ENCODE data around the gene RAP1GAP. TPM values are rescaled to one million over a fixed set of nuclear protein-coding genes. Genes with fewer than 3 reads are reported as not detected.

The RAP1GAP gene
- polyA plus RNA-seq, 3 donors, result 0.04 TPM; not detected in 2

DNA sequence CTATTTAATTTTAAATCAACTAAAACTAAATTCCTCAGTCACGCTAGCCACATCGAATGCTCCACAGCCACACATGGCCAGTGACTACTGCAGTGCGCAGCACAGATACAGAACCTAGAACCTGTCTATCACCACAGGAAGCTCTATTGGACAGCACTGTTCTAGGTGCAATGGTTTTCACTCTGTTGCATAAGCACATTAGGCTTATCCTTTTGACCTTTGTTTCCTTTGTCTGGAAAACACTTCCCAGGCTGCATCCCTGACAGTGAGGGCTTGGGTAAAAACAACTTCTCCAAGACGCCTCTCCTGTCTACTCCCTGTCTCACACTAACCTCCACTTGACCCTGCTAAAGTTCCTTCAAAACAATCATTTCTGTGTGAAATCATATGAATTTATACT lies 33.6 kb upstream of the RAP1GAP start:
- Mint-ChIP-seq H3K4me1 (peaks cover 15% of the 10 kb centered on the region), H3K27ac (peak overlapping the region in 2 of 7 donors; percentile 30 to 66)

GRCh38 chr1:21701401-21701800 lies 32.2 kb upstream of the RAP1GAP start:
- Mint-ChIP-seq H3K27me3 (ENCODE audit: low read depth in 3 of 3) (no peaks in the 10 kb centered on the region), H3K9me3 (no peaks in the 10 kb centered on the region), H3K27ac (peak overlapping the region in 2 of 7 donors; percentile 39 to 66), H3K36me3 (peaks cover 75 to 93% of the 10 kb centered on the region in 2 donors), H3K4me3 (no peak overlapping the region), H3K4me1 (peaks cover 8% of the 10 kb centered on the region)
- peaks cover 3 to 4% of the 10 kb centered on the region in 2 donors for H3K4me1 ChIP-seq (ENCODE audit: control insufficient read depth in 1 of 2, insufficient read depth in 2 of 2, low read length in 2 of 2)
- peaks cover 14% of the 10 kb centered on the region for H4K20me1 ChIP-seq (ENCODE audit: insufficient read depth, low read length)
- intact Hi-C loops (cut with micrococcal nuclease), result loop anchor here in 1 of 2 donors (10.0 kb wide), 1 partner anchor 263 kb away; no protein-coding TSS in a partner anchor
- H3K27ac ChIP-seq (ENCODE audit: low read depth in 1 of 2, low read length in 2 of 2), result no peak overlapping the region
- DNase-seq, result no peak
- peaks cover 15% of the 10 kb centered on the region for H3K79me2 ChIP-seq (ENCODE audit: insufficient read depth, low read length)
- WGBS (ENCODE audit: insufficient coverage), result no CpG with 5 or more reads among the region's 6 CpGs
- no peak overlapping the region for H2AFZ ChIP-seq (ENCODE audit: insufficient read depth, low read depth, low read length, poor library complexity, severe bottlenecking)
- peaks cover 68 to 85% of the 10 kb centered on the region in 2 donors for H3K36me3 ChIP-seq (replicated peaks in 1 of 2; ENCODE audit: control insufficient read depth in 1 of 2, insufficient read depth in 2 of 2, low read length in 2 of 2)
- H3K27me3 ChIP-seq (ENCODE audit: control insufficient read depth in 2 of 2, insufficient read depth in 2 of 2, low read length in 2 of 2), result no peaks in the 10 kb centered on the region
- H3K4me2 ChIP-seq (replicated peaks; ENCODE audit: extremely low read depth, low read length, poor library complexity, severe bottlenecking), result no peak overlapping the region
- no peak overlapping the region for H3K9ac ChIP-seq (ENCODE audit: insufficient read depth, low read length, poor library complexity, severe bottlenecking)
- H3K9me3 ChIP-seq (replicated peaks in 1 of 2; ENCODE audit: control insufficient read depth in 1 of 2, insufficient read depth in 1 of 2, low read length in 2 of 2), result no peaks in the 10 kb centered on the region
- H3K4me3 ChIP-seq (replicated peaks in 1 of 3; ENCODE audit: low read depth in 2 of 3, low read length in 3 of 3), result no peak overlapping the region
- TF ChIP-seq CTCF (IDR thresholded peaks at IDR 0.05), result no peak

More for the DNA sequence above, 33.6 kb upstream of the RAP1GAP start:
- Histone ChIP-seq H3K27ac (ENCODE audit: low read depth in 1 of 2, low read length in 2 of 2) (peak overlapping the region in 1 of 2 donors; percentile 32), H3K27me3 (ENCODE audit: control insufficient read depth in 2 of 2, insufficient read depth in 2 of 2, low read length in 2 of 2) (no peaks in the 10 kb centered on the region), H3K79me2 (ENCODE audit: insufficient read depth, low read length) (peaks cover 15% of the 10 kb centered on the region), H2AFZ (ENCODE audit: insufficient read depth, low read depth, low read length, poor library complexity, severe bottlenecking) (no peak overlapping the region), H3K4me2 (replicated peaks; ENCODE audit: extremely low read depth, low read length, poor library complexity, severe bottlenecking) (no peak overlapping the region), H3K4me1 (ENCODE audit: control insufficient read depth in 1 of 2, insufficient read depth in 2 of 2, low read length in 2 of 2) (peaks cover 5 to 8% of the 10 kb centered on the region in 2 donors), H3K9ac (ENCODE audit: insufficient read depth, low read length, poor library complexity, severe bottlenecking) (no peak overlapping the region), H3K4me3 (replicated peaks in 1 of 3; ENCODE audit: low read depth in 2 of 3, low read length in 3 of 3) (no peak overlapping the region), H3K9me3 (replicated peaks in 1 of 2; ENCODE audit: control insufficient read depth in 1 of 2, insufficient read depth in 1 of 2, low read length in 2 of 2) (no peaks in the 10 kb centered on the region), H4K20me1 (ENCODE audit: insufficient read depth, low read length) (peaks cover 17% of the 10 kb centered on the region), H3K36me3 (replicated peaks in 1 of 2; ENCODE audit: control insufficient read depth in 1 of 2, insufficient read depth in 2 of 2, low read length in 2 of 2) (peaks cover 68 to 79% of the 10 kb centered on the region in 2 donors)
- Mint-ChIP-seq H3K27me3 (ENCODE audit: low read depth in 3 of 3) (no peaks in the 10 kb centered on the region), H3K4me3 (no peak overlapping the region), H3K36me3 (peaks cover 75 to 90% of the 10 kb centered on the region in 2 donors), H3K9me3 (no peaks in the 10 kb centered on the region)
- TF ChIP-seq CTCF (IDR thresholded peaks at IDR 0.05), result no peak
- WGBS (ENCODE audit: insufficient coverage), result 90% methylated on average over 3 of the region's 4 CpGs
- DNase-seq, result no peak
- intact Hi-C loops (cut with micrococcal nuclease), result loop anchor here in 1 of 2 donors (10.0 kb wide), 1 partner anchor 262 kb away; no protein-coding TSS in a partner anchor
